ENCODE results near the gene PSMG1.
"Not testable (repeated sequence)": the region's sequence is repeated elsewhere in the genome, so short reads cannot be mapped to it uniquely, and the experiment has no call there.

GRCh38 chr21:39157241-39157640, 26.0 kb downstream of the PSMG1 start:
- TF ChIP-seq MCM3 (IDR thresholded peaks at IDR 0.05); HMGXB4 (CRISPR knock-in tag; IDR thresholded peaks at IDR 0.05); TAF1 (IDR thresholded peaks at IDR 0.05; ENCODE audit: control insufficient read depth, extremely low read depth, insufficient read depth, low read length, severe bottlenecking); SIN3B (IDR thresholded peaks at IDR 0.05; ENCODE audit: low read depth); PCBP2 (IDR thresholded peaks at IDR 0.05; ENCODE audit: low read depth, low read length, poor library complexity, severe bottlenecking); ZFPM2 (CRISPR knock-in tag; IDR thresholded peaks at IDR 0.05); MAFK (IDR thresholded peaks at IDR 0.05; ENCODE audit: low read length); POLR2A (conservative IDR thresholded peaks at IDR 0.05); E2F6 (IDR thresholded peaks at IDR 0.05; ENCODE audit: borderline replicate concordance in 1 of 2, extremely low read depth in 1 of 2, insufficient read depth in 1 of 2, insufficient read length in 1 of 2, low read depth in 1 of 2, low read length in 1 of 2, poor library complexity in 1 of 2, severe bottlenecking in 1 of 2); ZNF274 (IDR thresholded peaks at IDR 0.05; ENCODE audit: borderline replicate concordance, low read depth, low read length); CHD2 (IDR thresholded peaks at IDR 0.05; ENCODE audit: low read depth, low read length): not testable (repeated sequence)
- TF ChIP-seq, protein P1, sequence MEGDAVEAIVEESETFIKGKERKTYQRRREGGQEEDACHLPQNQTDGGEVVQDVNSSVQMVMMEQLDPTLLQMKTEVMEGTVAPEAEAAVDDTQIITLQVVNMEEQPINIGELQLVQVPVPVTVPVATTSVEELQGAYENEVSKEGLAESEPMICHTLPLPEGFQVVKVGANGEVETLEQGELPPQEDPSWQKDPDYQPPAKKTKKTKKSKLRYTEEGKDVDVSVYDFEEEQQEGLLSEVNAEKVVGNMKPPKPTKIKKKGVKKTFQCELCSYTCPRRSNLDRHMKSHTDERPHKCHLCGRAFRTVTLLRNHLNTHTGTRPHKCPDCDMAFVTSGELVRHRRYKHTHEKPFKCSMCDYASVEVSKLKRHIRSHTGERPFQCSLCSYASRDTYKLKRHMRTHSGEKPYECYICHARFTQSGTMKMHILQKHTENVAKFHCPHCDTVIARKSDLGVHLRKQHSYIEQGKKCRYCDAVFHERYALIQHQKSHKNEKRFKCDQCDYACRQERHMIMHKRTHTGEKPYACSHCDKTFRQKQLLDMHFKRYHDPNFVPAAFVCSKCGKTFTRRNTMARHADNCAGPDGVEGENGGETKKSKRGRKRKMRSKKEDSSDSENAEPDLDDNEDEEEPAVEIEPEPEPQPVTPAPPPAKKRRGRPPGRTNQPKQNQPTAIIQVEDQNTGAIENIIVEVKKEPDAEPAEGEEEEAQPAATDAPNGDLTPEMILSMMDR (IDR thresholded peaks at IDR 0.05 in 2 of 3, conservative IDR thresholded peaks at IDR 0.05 in 1 of 3; ENCODE audit: insufficient read depth in 2 of 3, low read depth in 1 of 3, low read length in 3 of 3): not testable (repeated sequence)
- TF ChIP-seq, protein P2, sequence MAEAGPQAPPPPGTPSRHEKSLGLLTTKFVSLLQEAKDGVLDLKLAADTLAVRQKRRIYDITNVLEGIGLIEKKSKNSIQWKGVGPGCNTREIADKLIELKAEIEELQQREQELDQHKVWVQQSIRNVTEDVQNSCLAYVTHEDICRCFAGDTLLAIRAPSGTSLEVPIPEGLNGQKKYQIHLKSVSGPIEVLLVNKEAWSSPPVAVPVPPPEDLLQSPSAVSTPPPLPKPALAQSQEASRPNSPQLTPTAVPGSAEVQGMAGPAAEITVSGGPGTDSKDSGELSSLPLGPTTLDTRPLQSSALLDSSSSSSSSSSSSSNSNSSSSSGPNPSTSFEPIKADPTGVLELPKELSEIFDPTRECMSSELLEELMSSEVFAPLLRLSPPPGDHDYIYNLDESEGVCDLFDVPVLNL (CRISPR knock-in tag; IDR thresholded peaks at IDR 0.05; ENCODE audit: low read depth): not testable (repeated sequence)
